Measurements from ENCODE around the gene CBFA2T2.

DNA sequence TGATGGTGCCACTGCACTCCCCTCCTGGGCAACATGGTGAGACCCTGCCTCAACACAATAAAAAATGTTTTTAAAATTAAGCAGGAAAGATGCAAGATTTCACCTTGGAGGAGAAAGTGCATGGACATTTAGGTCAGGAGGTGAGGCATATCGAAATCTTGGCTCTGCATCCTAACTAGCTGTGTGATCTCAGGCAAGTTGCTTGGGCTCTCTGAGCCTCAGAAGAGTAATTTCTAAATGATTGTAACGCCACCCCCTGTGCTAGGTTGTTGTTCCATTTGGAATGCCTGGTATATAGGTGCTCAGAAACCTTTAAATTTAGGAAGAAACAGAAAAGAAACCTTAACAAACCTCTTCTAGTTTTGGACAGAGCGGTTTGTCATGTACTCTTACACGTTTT lies 136.3 kb downstream of the CBFA2T2 start:
- TF ChIP-seq CTCF (IDR thresholded peaks at IDR 0.05; ENCODE audit: borderline replicate concordance, extremely low read depth, low read length, poor library complexity, severe bottlenecking): no peak
- no peak for TF ChIP-seq EZH2 (IDR thresholded peaks at IDR 0.05; ENCODE audit: borderline replicate concordance, low read depth, low read length, severe bottlenecking)

Measured in DND-41 (cell line).